Measurements from ENCODE around the gene CCNY.

DNA sequence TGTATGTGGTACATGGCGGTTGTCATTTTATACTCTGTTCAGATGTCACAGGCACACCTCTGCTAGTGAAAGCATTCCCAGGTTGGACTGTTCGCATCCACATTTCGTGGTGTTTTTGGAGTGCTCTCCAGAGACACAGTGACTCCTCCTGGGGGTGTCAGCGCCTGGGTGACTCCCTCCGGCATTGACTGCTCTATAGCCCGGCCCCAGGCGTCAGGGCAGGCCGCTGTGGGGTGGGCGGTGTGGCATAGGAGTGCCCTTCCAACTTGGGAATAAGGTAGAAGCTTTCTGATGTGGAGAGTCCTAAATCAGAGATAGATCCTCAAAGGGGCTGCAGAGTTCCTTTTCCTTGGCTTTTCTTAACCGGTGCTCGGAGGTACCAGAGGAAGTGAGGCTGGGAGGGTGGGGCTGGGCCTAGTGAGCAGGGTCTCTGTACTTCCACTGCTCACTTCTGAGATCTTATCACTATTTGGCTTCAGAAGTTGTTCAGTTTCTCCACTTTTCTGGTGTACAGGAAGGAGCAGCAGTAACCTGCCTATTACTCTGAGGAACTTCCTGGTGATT is 32.3 kb downstream of the CCNY start:
- TF ChIP-seq, protein P1, sequence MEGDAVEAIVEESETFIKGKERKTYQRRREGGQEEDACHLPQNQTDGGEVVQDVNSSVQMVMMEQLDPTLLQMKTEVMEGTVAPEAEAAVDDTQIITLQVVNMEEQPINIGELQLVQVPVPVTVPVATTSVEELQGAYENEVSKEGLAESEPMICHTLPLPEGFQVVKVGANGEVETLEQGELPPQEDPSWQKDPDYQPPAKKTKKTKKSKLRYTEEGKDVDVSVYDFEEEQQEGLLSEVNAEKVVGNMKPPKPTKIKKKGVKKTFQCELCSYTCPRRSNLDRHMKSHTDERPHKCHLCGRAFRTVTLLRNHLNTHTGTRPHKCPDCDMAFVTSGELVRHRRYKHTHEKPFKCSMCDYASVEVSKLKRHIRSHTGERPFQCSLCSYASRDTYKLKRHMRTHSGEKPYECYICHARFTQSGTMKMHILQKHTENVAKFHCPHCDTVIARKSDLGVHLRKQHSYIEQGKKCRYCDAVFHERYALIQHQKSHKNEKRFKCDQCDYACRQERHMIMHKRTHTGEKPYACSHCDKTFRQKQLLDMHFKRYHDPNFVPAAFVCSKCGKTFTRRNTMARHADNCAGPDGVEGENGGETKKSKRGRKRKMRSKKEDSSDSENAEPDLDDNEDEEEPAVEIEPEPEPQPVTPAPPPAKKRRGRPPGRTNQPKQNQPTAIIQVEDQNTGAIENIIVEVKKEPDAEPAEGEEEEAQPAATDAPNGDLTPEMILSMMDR (conservative IDR thresholded peaks at IDR 0.05; ENCODE audit: low read depth, low read length): no peak
- TF ChIP-seq POLR2A (IDR thresholded peaks at IDR 0.05; ENCODE audit: low read depth, low read length) (no peak), RCOR1 (IDR thresholded peaks at IDR 0.05; ENCODE audit: insufficient replicate concordance, low read length) (no peak), RFX5 (IDR thresholded peaks at IDR 0.05; ENCODE audit: low read depth, low read length) (no peak), BHLHE40 (IDR thresholded peaks at IDR 0.05; ENCODE audit: low read depth, low read length) (no peak), RAD21 (IDR thresholded peaks at IDR 0.05; ENCODE audit: low read length) (no peak), FOS (IDR thresholded peaks at IDR 0.05; ENCODE audit: low read depth, low read length) (no peak), CEBPB (IDR thresholded peaks at IDR 0.05; ENCODE audit: low read depth, low read length) (no peak), NFE2L2 (IDR thresholded peaks at IDR 0.05; ENCODE audit: low read depth, low read length) (no peak), SMC3 (IDR thresholded peaks at IDR 0.05; ENCODE audit: low read depth, low read length) (no peak), MXI1 (IDR thresholded peaks at IDR 0.05; ENCODE audit: borderline replicate concordance, low read depth, low read length) (no peak)
- TF ChIP-seq, protein P2, sequence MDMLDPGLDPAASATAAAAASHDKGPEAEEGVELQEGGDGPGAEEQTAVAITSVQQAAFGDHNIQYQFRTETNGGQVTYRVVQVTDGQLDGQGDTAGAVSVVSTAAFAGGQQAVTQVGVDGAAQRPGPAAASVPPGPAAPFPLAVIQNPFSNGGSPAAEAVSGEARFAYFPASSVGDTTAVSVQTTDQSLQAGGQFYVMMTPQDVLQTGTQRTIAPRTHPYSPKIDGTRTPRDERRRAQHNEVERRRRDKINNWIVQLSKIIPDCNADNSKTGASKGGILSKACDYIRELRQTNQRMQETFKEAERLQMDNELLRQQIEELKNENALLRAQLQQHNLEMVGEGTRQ (IDR thresholded peaks at IDR 0.05; ENCODE audit: low read depth, low read length): no peak
- TF ChIP-seq, protein P3, sequence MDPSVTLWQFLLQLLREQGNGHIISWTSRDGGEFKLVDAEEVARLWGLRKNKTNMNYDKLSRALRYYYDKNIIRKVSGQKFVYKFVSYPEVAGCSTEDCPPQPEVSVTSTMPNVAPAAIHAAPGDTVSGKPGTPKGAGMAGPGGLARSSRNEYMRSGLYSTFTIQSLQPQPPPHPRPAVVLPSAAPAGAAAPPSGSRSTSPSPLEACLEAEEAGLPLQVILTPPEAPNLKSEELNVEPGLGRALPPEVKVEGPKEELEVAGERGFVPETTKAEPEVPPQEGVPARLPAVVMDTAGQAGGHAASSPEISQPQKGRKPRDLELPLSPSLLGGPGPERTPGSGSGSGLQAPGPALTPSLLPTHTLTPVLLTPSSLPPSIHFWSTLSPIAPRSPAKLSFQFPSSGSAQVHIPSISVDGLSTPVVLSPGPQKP (IDR thresholded peaks at IDR 0.05; ENCODE audit: borderline replicate concordance, low read depth, low read length): no peak
